Measurements from ENCODE around the gene DENND1A.

GRCh38 chr9:123528501-123528900, 401.4 kb downstream of the DENND1A start:
- TF ChIP-seq, protein P1, sequence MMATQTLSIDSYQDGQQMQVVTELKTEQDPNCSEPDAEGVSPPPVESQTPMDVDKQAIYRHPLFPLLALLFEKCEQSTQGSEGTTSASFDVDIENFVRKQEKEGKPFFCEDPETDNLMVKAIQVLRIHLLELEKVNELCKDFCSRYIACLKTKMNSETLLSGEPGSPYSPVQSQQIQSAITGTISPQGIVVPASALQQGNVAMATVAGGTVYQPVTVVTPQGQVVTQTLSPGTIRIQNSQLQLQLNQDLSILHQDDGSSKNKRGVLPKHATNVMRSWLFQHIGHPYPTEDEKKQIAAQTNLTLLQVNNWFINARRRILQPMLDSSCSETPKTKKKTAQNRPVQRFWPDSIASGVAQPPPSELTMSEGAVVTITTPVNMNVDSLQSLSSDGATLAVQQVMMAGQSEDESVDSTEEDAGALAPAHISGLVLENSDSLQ (IDR thresholded peaks at IDR 0.05) = no peak
- TF ChIP-seq ZNF384 (IDR thresholded peaks at IDR 0.05) = no peak
- TF ChIP-seq SP1 (IDR thresholded peaks at IDR 0.05) = no peak
- TF ChIP-seq FOXA1 (IDR thresholded peaks at IDR 0.05) = no peak
- no peak for TF ChIP-seq NFRKB (IDR thresholded peaks at IDR 0.05)
- TF ChIP-seq HDGF (IDR thresholded peaks at IDR 0.05; ENCODE audit: borderline replicate concordance) = no peak
- TF ChIP-seq TARDBP (IDR thresholded peaks at IDR 0.05) = no peak
- TF ChIP-seq FOXK2 (IDR thresholded peaks at IDR 0.05) = no peak
- no peak for TF ChIP-seq BHLHE40 (IDR thresholded peaks at IDR 0.05; ENCODE audit: borderline replicate concordance)

All from HEK293T (cell line).